HL-60/S4 treated with phorbol 12-myristate 13-acetate at 8.2 ng/mL for 4 days and 3 days (cell line): ENCODE measurements around the gene CEP44.
"Not testable (repeated sequence)": the region's sequence is repeated elsewhere in the genome, so short reads cannot be mapped to it uniquely, and the experiment has no call there.

ENCODE experiments used
- in situ Hi-C: fragments of 300-500 bp; cut with MboI; formaldehyde crosslinking; loops from 2 replicates; pipeline ENCODE4 v1.15.0; 2022; ENCODE audit warnings: low sequenced_read_pairs

The CEP44 gene

GRCh38 chr4:174283507-174284471 is at the start of gene CEP44, which contains the start of gene FBXO8:
Gene CEP44 (plus strand): TSS chr4:174283911. CDS start chr4:174299122, 15,211 bp downstream.
Gene FBXO8 (minus strand): TSS chr4:174283667. CDS start chr4:174263092, 20,575 bp downstream.
- in situ Hi-C loops, result no loop called here

GRCh38 chr4:174236359-174236758 is 47.4 kb upstream of the CEP44 start:
- in situ Hi-C loops, result no loop called here

GRCh38 chr4:174241162-174241561 is 42.5 kb upstream of the CEP44 start:
- in situ Hi-C loops, result no loop called here

DNA sequence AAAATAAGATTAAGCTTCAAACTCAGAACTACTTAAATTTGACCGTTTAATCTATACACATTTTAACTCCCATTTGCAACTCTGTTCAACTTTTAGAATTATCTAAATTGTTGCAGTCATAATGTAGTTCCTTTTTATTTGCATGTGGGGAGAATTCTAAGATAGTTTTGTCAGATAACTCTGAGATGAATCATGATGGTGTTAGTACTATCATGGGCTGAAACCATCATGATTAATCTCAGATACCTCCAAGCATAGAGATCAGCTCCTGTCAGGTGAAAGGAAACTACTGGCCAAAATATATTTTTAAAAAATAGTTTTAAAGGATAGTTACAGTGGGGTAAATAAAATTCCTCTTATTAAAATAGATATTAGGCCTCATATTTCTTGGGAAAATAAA is 39.3 kb upstream of the CEP44 start:
- in situ Hi-C loops, result no loop called here

- in situ Hi-C loops, result no loop called here
These were observed 38.0 kb upstream of the CEP44 start for GRCh38 chr4:174245714-174246113.

GRCh38 chr4:174248407-174248806 is 35.3 kb upstream of the CEP44 start:
- in situ Hi-C loops, result no loop called here

GRCh38 chr4:174252412-174252811 is 31.3 kb upstream of the CEP44 start:
- in situ Hi-C loops, result no loop called here

DNA sequence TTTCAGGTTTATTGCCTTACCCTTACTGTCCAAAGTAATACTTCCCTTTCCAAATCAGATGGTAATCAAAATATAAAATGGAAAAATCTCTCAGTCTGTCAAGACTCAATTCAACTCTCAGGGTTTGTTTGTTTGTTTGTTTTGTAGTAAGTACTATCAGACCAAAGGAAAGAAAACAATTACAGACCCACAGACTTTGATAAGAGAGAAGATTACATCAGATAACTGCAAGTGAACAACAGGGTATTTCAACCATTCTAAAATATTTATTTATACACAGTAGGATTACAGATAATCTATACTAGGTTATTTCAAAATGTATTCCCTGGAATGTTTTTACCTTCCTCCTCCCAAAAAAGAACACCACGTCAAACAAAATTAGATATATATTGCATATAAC is 29.1 kb upstream of the CEP44 start:
- in situ Hi-C loops, result no loop called here

DNA sequence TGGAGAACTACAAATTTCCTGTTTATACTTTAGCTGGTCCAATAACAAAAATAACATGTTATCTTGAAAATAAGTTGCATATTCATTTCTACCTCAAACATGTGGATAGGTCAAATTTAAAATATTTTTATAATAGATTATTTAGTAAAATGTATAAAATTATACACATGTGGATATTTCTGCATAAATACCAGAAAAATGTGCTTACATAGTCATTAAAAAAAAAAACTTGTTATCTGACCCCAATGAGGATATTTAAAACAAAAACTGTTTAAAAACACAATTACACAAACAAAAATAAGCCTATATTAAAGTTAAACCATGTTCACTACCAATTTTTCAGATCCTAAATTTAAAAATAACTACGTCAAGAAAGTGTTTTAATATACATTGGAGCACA is 28.3 kb upstream of the CEP44 start:
- in situ Hi-C loops, result no loop called here

DNA sequence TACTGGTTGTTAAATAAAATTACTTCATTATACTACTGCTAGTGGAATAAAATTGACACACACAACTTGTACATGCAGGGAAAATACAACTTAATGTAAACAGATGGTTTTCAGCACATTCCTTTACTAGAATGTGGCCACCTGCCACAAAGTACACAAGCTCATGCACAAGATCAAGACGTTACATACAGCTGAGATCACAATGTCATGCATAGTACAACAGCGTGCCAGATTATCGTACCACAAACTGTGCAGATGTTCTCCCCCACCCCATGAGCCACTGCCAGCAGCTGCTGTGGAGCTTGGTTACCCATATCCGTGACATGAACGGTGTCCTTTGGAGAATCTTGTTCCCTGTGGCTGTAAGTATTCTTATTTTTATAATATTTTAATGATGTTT is 27.9 kb upstream of the CEP44 start:
- in situ Hi-C loops, result no loop called here

DNA sequence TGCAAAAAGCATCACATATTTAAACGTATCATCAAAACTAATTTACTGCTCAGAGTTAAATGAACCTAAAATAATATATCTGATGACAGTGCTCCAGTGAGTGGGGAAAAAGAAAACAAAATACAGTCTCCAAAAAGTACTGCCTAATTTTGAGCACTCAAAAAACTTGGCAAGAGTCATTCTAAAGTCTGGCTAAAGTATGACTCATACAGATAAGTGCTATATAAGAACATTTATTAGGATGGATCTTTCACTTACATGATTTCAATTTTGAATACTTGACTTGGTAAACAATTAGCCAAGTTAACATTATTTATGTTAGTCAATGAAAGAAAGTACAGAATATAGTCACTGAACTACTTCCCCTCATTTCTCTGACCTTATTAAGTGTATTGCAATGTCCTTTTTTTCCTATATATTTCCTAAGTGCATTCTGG is 27.4 kb upstream of the CEP44 start:
- in situ Hi-C loops, result no loop called here

- in situ Hi-C loops, result no loop called here
These were observed 24.1 kb upstream of the CEP44 start for GRCh38 chr4:174259580-174259979.

GRCh38 chr4:174260099-174260498 is 23.6 kb upstream of the CEP44 start:
- in situ Hi-C loops, result no loop called here

GRCh38 chr4:174261432-174261831 is 22.3 kb upstream of the CEP44 start:
- in situ Hi-C loops, result not testable (repeated sequence)

DNA sequence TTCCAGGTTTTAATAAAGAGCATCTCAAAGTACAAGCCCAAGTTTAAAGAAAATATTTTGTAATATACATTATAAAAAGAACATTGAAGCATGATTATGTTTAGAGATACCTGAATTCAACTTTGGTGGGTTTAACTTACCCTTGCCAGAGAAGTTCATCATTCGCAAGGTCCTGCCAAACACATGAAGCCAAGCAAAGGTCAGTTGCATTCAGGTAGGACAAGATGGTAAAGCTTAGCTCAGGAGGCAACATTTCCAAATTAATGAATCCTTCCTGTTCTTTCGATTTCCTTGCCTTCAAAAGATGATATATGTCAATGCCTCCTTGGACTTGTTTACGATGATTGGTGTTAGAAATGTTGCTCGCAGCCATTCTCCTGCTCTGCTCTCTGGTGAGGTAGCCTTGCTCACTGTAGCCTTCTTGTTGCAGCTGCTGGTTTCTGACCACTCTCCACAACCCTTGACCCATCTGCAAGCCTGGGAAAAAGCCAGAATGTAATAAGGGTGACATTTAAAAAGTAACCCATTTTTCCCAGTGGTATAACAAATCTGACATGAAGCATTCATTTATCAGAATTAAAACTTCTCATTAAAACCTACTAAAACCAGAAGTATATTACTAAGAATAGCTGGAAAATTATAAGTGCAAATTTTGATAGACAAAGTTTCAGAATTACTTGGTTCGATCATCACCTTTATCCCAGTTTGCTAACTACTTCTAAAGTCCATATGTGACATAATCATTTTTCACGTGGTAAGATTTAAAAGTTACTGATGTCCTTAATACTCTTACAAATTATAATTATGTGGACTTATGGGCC is 20.9 kb upstream of the CEP44 start:
- in situ Hi-C loops, result no loop called here

DNA sequence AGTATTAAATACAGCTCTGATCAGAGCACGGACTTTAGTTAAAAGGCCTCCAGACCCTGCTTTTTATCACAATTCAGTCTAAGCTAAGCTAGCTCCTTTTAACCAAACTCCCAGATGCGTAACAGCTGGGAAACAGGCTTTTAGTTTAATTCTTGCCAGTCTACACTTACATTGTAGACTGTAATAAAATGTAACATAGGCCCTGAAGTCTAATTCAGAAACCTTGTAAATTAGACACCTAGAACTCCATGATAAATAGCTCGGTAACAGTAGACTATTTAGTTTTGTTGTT is 20.3 kb upstream of the CEP44 start:
- in situ Hi-C loops, result no loop called here

DNA sequence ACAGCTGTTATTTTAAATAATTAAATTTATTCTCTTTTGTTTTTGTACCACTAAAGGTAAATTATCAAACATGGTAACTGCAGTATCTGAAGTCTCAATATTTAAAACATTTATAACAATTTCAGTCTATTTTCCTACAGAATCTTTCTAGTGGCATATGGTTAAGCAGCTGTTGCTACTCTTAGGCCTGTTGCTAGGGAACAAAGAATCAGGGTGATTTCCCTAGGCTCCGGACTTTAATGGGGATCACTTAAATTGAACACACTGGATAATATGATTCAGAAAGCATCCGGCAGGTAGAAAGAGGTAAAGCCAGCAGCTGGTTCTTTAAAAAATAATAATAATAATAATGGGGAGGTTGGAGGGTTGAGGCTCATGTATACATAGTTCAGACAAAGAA is 17.8 kb upstream of the CEP44 start:
- in situ Hi-C loops, result no loop called here

- in situ Hi-C loops, result no loop called here
These were observed 17.3 kb upstream of the CEP44 start for GRCh38 chr4:174266416-174266815.

DNA sequence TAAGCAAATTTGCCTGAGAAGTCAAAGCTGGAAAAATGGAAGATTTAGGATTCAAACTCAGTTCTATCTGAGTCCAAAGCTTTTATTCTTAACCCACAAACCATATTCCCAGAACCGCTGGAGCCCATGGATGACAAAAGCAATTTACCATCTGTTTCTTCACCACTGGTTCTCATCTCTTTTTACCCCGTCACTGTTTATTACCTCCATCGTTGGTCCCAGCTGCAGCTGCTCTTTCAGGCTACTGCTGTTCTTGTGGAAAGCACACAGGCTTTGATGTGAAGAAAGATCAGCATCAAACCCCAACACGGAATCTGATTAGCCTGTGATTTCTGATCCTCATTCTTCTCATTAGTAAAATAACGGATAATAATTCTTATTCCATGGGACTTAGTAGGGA is 9.8 kb upstream of the CEP44 start:
- in situ Hi-C loops, result no loop called here

- in situ Hi-C loops, result no loop called here
These were observed 9.3 kb upstream of the CEP44 start for GRCh38 chr4:174274436-174274835.

- in situ Hi-C loops, result no loop called here
These were observed 8.6 kb upstream of the CEP44 start for GRCh38 chr4:174275101-174275500.

- in situ Hi-C loops, result no loop called here
These were observed 6.3 kb upstream of the CEP44 start for GRCh38 chr4:174277433-174277832.
